HG03571 (cell line): ENCODE results near the gene PLPP4.

Experiments
- ATAC-seq: cut with Tn5 transposase; IDR thresholded peaks from one replicate; pipeline ENCODE4 v1.9.1; 2021; ENCODE audit not compliant: unreplicated experiment

The PLPP4 gene

DNA sequence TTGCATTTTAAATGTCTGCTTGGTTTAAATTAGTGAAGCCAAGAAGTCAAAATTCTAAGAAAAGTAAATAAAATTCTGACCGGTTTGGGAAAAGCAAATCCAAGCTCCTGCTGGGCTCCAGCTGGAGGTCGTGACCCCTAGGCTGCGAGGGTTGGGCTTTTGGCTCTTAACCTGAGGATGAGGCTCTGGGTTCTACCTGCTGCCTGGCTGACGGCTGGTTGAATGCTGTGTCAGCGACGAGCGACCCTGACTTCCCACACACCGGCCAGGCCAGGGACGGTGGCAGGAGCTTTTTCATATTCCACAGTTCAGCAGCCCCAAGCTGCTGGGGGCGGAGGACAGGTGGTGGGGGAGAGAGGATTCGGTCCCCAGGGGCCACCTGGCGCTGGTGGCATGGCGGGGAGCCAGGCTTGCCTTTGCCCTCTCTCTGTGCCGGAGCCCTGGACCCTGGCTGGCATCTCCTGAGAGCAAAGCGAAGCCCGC is 843 bp upstream of the PLPP4 start:
- no peak for ATAC-seq

DNA sequence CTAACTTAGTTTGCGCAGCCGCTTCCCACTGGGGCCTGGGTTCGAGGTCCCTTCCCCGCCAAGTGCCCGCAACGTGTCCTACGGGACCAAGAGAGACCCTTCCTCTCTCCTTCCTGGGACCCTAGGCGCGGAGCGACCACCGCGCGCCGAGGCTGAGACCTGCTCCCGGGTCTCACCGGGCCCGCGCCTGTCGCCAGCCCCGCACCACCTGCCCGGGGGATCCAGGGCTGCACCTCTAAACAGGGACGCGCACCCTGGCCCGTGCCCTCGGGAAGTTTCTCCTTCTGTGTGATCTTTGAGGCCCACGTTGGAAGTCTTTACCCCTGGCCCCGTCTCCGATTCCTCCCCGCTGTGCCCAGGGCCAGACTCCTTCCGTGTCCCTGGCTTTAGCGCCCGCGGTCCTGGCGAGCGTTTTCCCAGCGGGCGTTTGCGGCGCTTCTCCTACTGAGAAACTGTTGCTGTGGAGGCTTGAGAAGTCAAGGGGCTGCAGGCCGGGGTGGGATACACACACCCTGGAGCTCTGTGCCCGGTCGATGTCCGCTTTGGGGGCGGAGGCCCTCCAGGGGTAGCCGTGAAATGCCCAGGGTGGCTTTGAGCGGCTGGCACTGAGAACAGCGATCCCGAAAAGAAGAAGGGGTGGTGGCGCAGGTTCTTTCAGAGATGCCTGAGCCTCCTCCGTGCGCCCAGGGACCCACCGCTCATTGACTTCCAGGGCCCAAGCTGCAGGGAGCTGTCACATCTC is 575 bp downstream of the PLPP4 start:
- no peak for ATAC-seq

DNA sequence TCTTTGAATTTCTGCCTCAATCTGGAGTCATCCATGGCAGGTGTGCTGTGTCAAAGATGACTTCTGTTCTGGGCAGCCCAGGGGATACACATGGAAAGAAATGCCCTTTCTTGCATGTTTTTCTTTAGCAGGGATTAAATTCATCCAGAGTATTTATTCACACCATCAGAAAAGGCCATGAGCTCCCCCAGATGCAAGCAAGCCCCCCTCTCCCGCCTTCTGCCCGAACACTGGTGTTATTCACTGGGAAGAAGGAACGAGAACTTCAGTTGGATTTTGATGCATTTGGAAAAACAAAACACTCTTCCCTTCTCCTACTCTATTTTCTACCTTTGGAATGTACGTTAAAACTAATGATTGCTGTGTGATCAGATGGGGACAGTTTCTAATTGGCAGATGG is 1.4 kb downstream of the PLPP4 start:
- ATAC-seq, result no peak

DNA sequence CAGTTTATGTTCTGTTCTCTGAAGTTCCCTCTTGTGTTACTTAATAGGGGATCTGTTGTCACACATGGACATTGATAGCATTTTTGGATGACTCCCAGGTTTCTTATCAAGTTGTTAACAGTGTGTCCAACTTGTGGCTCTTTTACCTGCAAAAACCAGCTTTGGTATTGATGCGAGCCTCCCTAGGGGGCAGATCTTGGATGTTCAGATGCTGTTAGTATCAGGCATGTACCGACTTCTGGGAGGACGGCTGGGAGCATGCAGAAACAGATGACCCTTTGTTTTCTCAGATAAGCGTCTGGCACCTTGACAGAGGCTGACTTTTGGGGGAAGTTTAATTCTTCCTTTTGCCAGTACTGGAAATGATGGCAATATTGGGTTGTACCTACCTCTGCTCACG is 2.2 kb downstream of the PLPP4 start:
- ATAC-seq, result no peak

DNA sequence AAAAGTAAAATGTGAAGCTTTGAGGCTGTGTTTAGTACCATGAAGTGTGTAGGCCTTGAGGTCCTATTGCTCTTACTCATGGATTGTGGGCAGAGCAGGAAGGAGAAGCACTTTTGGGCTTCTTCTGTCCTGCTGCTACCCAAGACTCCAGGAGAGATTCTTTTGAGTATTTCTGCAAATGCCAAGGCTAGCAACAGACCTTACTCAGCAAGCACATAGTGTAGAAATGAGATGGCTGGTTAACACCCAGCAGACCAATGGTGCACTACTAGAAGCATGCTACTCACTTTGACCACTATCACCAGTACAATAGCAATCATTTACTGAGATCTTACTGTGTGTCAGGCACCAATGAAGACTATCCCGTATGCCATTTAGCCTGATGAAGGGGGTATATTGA is 3.2 kb downstream of the PLPP4 start:
- ATAC-seq, result no peak

- no peak for ATAC-seq
Measured at GRCh38 chr10:120460776-120461175, 3.7 kb downstream of the PLPP4 start.

GRCh38 chr10:120462018-120462682 is 5.1 kb downstream of the PLPP4 start:
- no peak for ATAC-seq

GRCh38 chr10:120465138-120465537 is 8.1 kb downstream of the PLPP4 start:
- no peak for ATAC-seq

DNA sequence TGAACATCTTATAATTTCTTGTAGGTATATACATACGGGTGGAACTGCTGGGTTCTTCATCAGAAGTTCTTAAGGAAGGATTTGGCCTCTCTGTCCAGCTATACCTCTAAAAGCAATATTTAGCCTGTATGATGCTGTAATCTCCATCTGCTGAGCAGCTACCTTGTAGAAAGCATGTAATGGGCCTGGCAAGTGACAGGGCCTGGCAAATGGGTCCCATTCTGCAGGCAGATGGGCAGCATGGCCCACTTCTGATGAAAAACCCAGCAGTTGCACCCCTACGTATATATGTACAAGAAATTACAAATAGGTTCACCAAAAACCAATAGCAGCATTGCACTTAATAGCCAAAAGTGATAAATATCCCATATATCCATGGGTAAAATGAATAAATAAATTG is 9.0 kb downstream of the PLPP4 start:
- no peak for ATAC-seq

- no peak for ATAC-seq
Measured at GRCh38 chr10:120473593-120473992, 16.6 kb downstream of the PLPP4 start.

- no peak for ATAC-seq
Measured at GRCh38 chr10:120474956-120475355, 17.9 kb downstream of the PLPP4 start.

DNA sequence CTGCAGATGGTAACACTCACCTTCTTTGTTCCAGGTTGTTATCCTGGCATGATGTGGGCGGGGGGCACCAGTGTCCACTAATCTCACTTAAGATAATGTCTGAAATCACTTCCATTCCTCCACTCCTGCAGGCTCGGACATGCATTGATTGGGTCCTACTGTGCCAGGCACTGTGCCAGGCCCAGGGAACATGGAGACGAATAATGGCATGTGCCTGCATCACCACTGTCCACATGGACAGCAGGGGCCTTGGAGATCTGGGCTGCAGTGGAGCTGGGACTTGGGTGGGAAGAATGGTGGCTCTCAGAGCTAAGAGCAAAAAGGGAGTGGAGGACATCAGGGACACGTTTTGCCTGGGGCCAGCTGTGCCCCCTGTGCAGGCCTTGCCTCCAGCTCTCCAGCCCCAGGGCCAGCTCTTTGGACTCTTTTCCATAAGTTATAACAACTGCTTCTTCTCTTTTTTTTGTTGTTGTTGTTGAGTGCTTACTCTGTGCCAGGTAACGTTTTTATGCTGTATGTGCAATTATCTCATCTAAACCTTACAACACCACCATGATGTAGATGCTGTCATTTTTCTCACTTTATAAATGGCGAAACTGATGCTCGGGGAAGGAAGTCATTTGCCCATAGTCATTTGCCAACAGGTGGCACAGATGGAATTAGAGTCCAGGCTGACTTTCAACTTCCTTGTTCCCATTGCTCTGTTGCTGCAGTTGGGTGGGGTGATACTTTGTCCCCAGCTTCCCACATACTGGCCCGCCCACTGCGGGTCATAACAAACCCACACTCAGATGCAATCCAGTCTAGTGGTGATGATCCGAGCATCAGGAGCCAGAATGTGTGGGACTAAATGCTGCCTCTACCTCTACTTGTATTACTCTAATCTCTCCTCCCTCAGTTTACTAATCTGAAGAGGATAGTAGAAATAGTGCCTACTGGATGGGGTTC is 19.1 kb downstream of the PLPP4 start:
- ATAC-seq, result no peak

DNA sequence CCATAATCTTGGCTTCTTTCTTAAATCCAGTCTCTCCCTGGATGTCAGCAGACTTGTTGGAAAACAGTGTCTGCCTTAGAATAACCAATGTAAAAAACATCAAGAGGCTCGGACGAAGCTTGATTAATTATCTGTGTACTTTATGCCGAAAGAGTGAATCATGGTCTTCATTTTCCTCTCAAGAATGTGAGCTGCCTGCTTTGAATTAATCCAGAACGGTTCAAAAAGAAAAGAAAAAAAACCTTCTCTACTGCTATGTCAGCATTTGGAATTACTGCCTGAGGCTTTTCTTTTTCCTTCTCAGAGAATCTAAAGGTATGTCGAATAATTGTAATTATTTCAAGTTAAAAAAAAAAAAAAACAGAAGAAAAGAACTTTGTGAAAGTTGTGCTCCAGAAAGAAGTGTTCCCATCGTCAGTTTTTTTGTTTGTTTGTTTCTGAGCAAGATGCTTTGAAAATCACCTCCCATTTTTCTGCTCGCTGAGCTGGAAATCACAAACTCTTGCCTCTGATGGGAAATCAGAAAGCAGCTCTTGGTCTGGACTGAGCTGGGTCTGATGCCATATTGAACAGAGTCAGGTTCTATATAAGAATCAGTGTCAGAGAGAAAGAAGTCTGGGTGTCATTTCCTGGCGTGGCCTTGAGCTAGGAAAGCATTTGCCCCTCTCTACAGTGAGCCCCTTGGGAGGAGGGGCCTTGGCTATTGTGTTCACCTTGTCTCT is 20.2 kb downstream of the PLPP4 start:
- ATAC-seq, result no peak

- no peak for ATAC-seq
Measured at GRCh38 chr10:120477743-120478141, 20.7 kb downstream of the PLPP4 start.

DNA sequence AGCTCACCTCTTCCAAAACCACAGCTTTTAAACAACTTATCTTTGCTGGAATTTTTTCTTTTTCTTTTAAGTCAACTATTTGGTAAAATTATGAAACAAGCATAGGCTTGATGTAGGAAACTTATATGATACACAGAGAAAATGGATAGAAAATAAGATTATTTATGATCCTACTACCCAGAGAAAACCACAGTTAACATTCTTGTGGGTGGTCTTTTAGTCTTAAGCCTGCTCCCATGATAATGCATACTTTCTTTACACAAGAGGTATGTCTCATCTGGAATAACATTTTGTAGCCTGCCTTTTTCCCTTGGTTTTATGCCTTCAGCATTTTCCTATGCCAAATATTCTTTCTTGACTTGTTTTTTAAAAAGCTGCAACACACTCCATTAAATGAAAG is 21.4 kb downstream of the PLPP4 start:
- ATAC-seq, result no peak

- ATAC-seq, result no peak
Measured at GRCh38 chr10:120479506-120479905, 22.5 kb downstream of the PLPP4 start.

GRCh38 chr10:120480065-120480600 is 23.1 kb downstream of the PLPP4 start:
- ATAC-seq, result no peak

- no peak for ATAC-seq
Measured at GRCh38 chr10:120480848-120481247, 23.8 kb downstream of the PLPP4 start.

DNA sequence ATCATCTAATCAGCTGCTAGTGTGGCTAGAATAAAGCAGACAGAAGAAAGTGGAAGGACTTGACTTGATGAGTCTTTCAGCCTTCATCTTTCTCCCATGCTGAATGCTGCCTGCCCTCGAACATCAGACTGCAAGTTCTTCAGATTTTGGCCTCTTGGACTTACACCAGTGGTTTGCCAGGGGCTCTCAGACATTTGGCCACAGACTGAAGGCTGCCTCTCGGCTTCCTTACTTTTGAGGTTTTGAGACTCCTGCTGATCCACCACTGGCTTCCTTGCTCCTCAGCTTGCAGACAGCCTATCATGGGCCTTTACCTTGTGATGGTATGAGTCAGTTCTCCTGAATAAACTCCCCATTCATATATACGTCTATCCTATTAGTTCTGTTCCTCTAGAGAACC is 26.0 kb downstream of the PLPP4 start:
- no peak for ATAC-seq

- ATAC-seq, result no peak
Measured at GRCh38 chr10:120483651-120484301, 26.7 kb downstream of the PLPP4 start.
